ENCODE results near the gene PRUNE2.
"Not testable (repeated sequence)": the region's sequence is repeated elsewhere in the genome, so short reads cannot be mapped to it uniquely, and the experiment has no call there.

Gene PRUNE2

GRCh38 chr9:76691517-76692313 is 214.2 kb downstream of the PRUNE2 start:
- peak; percentile 34 for DNase-seq

- DNase-seq = no peak
Measured at GRCh38 chr9:76690973-76691370, 214.9 kb downstream of the PRUNE2 start.

- DNase-seq = no peak
Measured at GRCh38 chr9:76690246-76690972, 215.5 kb downstream of the PRUNE2 start.

- DNase-seq = peak; percentile 53
Measured at GRCh38 chr9:76688471-76689238, 217.3 kb downstream of the PRUNE2 start.

- peak; percentile 19 for DNase-seq
Measured at GRCh38 chr9:76687861-76688391, 218.0 kb downstream of the PRUNE2 start.

- DNase-seq = no peak
Measured at GRCh38 chr9:76686756-76687155, 219.2 kb downstream of the PRUNE2 start.

GRCh38 chr9:76684213-76684612 is 221.7 kb downstream of the PRUNE2 start:
- no peak for DNase-seq

GRCh38 chr9:76681556-76681955 is 224.4 kb downstream of the PRUNE2 start:
- no peak for DNase-seq

- DNase-seq = no peak
Measured at GRCh38 chr9:76680716-76681425, 225.0 kb downstream of the PRUNE2 start.

- no peak for DNase-seq
Measured at GRCh38 chr9:76677481-76678055, 228.3 kb downstream of the PRUNE2 start.

GRCh38 chr9:76676857-76677256 is 229.1 kb downstream of the PRUNE2 start:
- no peak for DNase-seq

- DNase-seq = no peak
Measured at GRCh38 chr9:76667521-76667957, 238.4 kb downstream of the PRUNE2 start.

GRCh38 chr9:76665966-76666365 is 239.9 kb downstream of the PRUNE2 start:
- not testable (repeated sequence) for DNase-seq

GRCh38 chr9:76665458-76665857 is 240.5 kb downstream of the PRUNE2 start:
- no peak for DNase-seq

- no peak for DNase-seq
Measured at GRCh38 chr9:76664120-76664519, 241.8 kb downstream of the PRUNE2 start.

GRCh38 chr9:76662476-76663281 is 243.2 kb downstream of the PRUNE2 start:
- peak; percentile 61 for DNase-seq

GRCh38 chr9:76658510-76659231 is 247.2 kb downstream of the PRUNE2 start:
- DNase-seq = no peak

- DNase-seq = no peak
Measured at GRCh38 chr9:76657265-76657664, 248.6 kb downstream of the PRUNE2 start.

- DNase-seq = no peak
Measured at GRCh38 chr9:76655971-76656370, 249.9 kb downstream of the PRUNE2 start.

- DNase-seq = no peak
Measured at GRCh38 chr9:76655121-76655541, 250.8 kb downstream of the PRUNE2 start.

All from DMS79 treated with DMSO at 0.1 percent for 48 hours (cell line).